GM19468 (cell line): ENCODE data around the gene PPP1R1A.

ENCODE experiments used
- ATAC-seq: cut with Tn5 transposase; IDR thresholded peaks from one replicate; pipeline ENCODE4 v1.9.1; 2021; ENCODE audit warnings: mild to moderate bottlenecking, moderate library complexity, moderate number of reproducible peaks; ENCODE audit not compliant: unreplicated experiment; ENCODE audit errors: extremely low read depth

The PPP1R1A gene

GRCh38 chr12:54604436-54604835 lies 16.0 kb upstream of the PPP1R1A start:
- ATAC-seq: no peak

GRCh38 chr12:54603872-54604271 lies 15.4 kb upstream of the PPP1R1A start:
- no peak for ATAC-seq

- ATAC-seq: peak; percentile 61
These were observed 14.8 kb upstream of the PPP1R1A start for GRCh38 chr12:54603173-54603814.

- no peak for ATAC-seq
These were observed 14.2 kb upstream of the PPP1R1A start for GRCh38 chr12:54602661-54603060.

- ATAC-seq: no peak
These were observed 13.4 kb upstream of the PPP1R1A start for GRCh38 chr12:54601841-54602240.

- no peak for ATAC-seq
These were observed 10.5 kb upstream of the PPP1R1A start for GRCh38 chr12:54598970-54599369.

- ATAC-seq: no peak
These were observed 8.1 kb upstream of the PPP1R1A start for GRCh38 chr12:54596526-54596946.

- no peak for ATAC-seq
These were observed 7.0 kb upstream of the PPP1R1A start for GRCh38 chr12:54595471-54595870.

GRCh38 chr12:54593725-54594124 lies 5.3 kb upstream of the PPP1R1A start:
- ATAC-seq: no peak

GRCh38 chr12:54593135-54593534 lies 4.7 kb upstream of the PPP1R1A start:
- ATAC-seq: no peak

GRCh38 chr12:54592316-54592715 lies 3.9 kb upstream of the PPP1R1A start:
- no peak for ATAC-seq

GRCh38 chr12:54590978-54591591 lies 2.6 kb upstream of the PPP1R1A start:
- ATAC-seq: no peak

- no peak for ATAC-seq
These were observed 1.5 kb upstream of the PPP1R1A start for GRCh38 chr12:54589964-54590363.

- no peak for ATAC-seq
These were observed 420 bp upstream of the PPP1R1A start for GRCh38 chr12:54588890-54589267.

- ATAC-seq: no peak
These were observed 1.1 kb downstream of the PPP1R1A start for GRCh38 chr12:54587315-54587873.

GRCh38 chr12:54586620-54587019 lies 1.8 kb downstream of the PPP1R1A start:
- no peak for ATAC-seq

- no peak for ATAC-seq
These were observed 3.2 kb downstream of the PPP1R1A start for GRCh38 chr12:54585243-54585642.

GRCh38 chr12:54584128-54584527 lies 4.3 kb downstream of the PPP1R1A start:
- no peak for ATAC-seq

GRCh38 chr12:54583726-54584125 lies 4.7 kb downstream of the PPP1R1A start:
- no peak for ATAC-seq

- ATAC-seq: no peak
These were observed 7.0 kb downstream of the PPP1R1A start for GRCh38 chr12:54581412-54581811.

GRCh38 chr12:54579696-54580333 lies 8.6 kb downstream of the PPP1R1A start:
- ATAC-seq: peak; percentile 52
